ENCODE results near the gene QSOX2.

Gene QSOX2

DNA sequence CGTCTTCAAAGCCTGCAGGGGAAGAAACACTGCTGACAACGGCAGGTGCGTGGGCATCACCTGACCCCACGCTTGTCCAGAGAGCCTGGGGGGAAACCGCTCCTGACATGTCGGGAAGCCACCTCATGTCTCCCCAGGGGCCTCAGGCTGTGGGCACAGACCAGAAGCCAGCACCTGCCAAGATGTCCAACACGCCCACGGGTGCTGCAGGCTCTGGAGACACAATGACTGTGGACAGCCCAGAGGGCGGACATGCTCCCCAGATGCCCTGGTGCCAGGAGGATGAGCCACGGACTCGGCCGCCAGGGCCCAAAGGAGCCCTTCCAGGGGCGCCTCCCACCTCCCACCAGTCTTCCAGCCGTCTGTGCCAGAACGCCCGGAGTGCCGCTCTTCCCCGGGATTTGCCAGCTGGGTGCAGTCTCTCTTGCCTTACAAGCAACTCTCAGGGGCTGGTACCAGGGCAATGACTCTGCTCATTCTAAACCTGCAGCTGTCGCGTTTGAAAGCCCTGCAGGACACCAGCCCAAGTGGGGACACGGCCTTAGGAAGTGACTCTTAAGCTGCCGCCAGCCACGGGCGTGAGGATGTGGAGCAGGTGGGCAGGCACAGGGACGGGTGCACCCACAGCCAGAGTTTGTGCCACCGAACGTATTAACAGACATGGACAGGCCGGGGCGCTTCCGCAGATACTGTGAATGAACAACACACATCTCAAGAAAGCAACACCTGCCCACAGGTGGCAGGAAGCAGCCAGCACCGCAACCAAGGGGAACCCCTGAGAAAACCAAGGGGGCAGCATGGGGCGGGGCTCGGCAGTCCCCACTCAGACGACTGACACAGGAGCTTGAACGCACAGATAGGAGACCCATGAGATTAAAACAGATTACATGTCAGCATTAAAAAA is 33.9 kb downstream of the QSOX2 start:
- H3K4me3 ChIP-seq (IDR thresholded peaks at IDR 0.05; ENCODE audit: insufficient read depth, low read depth, low read length) = no peak overlapping the region
- no peaks in the 10 kb centered on the region for H3K27me3 ChIP-seq (ENCODE audit: insufficient read depth, low read depth)
- no peaks in the 10 kb centered on the region for H3K36me3 ChIP-seq (ENCODE audit: insufficient read depth)
- peaks cover 34% of the 10 kb centered on the region for H3K4me1 ChIP-seq (ENCODE audit: low read depth, poor library complexity, severe bottlenecking)
- no peaks in the 10 kb centered on the region for H3K79me2 ChIP-seq (ENCODE audit: insufficient read depth, low read depth)
- no peak for TF ChIP-seq CTCF (conservative IDR thresholded peaks at IDR 0.05; ENCODE audit: low read depth, low read length)
- no peak overlapping the region for H3K9ac ChIP-seq
- no peak overlapping the region for H3K4me2 ChIP-seq
- H4K20me1 ChIP-seq (ENCODE audit: insufficient read depth) = no peaks in the 10 kb centered on the region
- H3K27ac ChIP-seq = no peak overlapping the region
- H2AFZ ChIP-seq (ENCODE audit: low read depth) = no peak overlapping the region

GRCh38 chr9:136211006-136211405 is 34.6 kb downstream of the QSOX2 start:
- H3K36me3 ChIP-seq (ENCODE audit: insufficient read depth) = no peaks in the 10 kb centered on the region

DNA sequence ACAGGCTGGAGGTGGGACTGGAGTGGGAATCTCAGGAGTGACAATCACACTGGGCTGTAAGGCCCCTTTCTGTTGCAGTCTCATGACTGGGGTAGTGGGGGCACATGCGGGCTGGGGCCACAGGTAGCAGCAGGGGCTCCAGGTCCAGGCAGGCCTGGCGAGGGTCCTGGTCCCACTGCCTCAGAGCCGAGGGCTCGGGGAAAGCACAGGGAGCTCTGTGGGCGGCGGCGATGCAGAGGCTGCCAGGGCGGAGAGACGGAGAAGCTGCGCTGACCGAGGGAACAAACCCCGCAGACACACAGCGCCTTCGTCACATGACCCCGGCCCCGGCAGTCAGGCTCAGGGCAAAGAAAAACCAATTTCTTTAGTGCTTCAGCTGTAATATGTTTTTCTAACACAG is 35.3 kb downstream of the QSOX2 start:
- Histone ChIP-seq H4K20me1 (ENCODE audit: insufficient read depth) (no peaks in the 10 kb centered on the region), H2AFZ (ENCODE audit: low read depth) (no peak overlapping the region), H3K36me3 (ENCODE audit: insufficient read depth) (no peaks in the 10 kb centered on the region), H3K4me3 (IDR thresholded peaks at IDR 0.05; ENCODE audit: insufficient read depth, low read depth, low read length) (no peak overlapping the region), H3K4me2 (no peak overlapping the region), H3K79me2 (ENCODE audit: insufficient read depth, low read depth) (no peaks in the 10 kb centered on the region), H3K27me3 (ENCODE audit: insufficient read depth, low read depth) (no peaks in the 10 kb centered on the region), H3K27ac (no peak overlapping the region), H3K4me1 (ENCODE audit: low read depth, poor library complexity, severe bottlenecking) (peaks cover 48% of the 10 kb centered on the region), H3K9ac (no peak overlapping the region)
- no peak for TF ChIP-seq CTCF (conservative IDR thresholded peaks at IDR 0.05; ENCODE audit: low read depth, low read length)

More at GRCh38 chr9:136211006-136211405, 34.6 kb downstream of the QSOX2 start:
- Histone ChIP-seq H3K27ac (no peak overlapping the region), H3K9ac (no peak overlapping the region), H3K27me3 (ENCODE audit: insufficient read depth, low read depth) (no peaks in the 10 kb centered on the region), H3K79me2 (ENCODE audit: insufficient read depth, low read depth) (no peaks in the 10 kb centered on the region), H3K4me3 (IDR thresholded peaks at IDR 0.05; ENCODE audit: insufficient read depth, low read depth, low read length) (no peak overlapping the region), H2AFZ (ENCODE audit: low read depth) (no peak overlapping the region), H3K4me2 (no peak overlapping the region), H4K20me1 (ENCODE audit: insufficient read depth) (no peaks in the 10 kb centered on the region), H3K4me1 (ENCODE audit: low read depth, poor library complexity, severe bottlenecking) (peaks cover 41% of the 10 kb centered on the region)
- TF ChIP-seq CTCF (conservative IDR thresholded peaks at IDR 0.05; ENCODE audit: low read depth, low read length) = no peak

DNA sequence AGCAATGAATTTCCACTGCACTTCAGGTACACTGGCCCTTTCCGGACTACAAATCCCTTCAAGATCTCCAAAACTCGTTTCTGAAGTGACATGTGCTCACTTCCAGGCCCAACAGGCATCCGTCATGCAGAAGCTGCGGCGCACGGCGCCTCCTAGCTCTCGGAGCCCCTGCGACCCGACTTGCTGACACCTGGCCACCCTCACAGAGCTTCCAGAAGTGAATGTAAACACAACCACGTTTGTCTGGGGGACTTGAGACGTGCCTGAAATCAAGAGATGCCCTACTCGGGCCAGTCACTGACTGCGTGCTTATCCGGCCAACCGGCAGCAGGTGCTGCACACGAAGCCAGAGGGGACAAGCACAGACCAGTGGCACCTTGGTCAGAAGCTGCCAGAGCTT is 35.8 kb downstream of the QSOX2 start:
- Histone ChIP-seq H3K36me3 (ENCODE audit: insufficient read depth) (no peaks in the 10 kb centered on the region), H3K27me3 (ENCODE audit: insufficient read depth, low read depth) (no peaks in the 10 kb centered on the region), H3K4me2 (no peak overlapping the region), H3K79me2 (ENCODE audit: insufficient read depth, low read depth) (no peaks in the 10 kb centered on the region), H3K27ac (no peak overlapping the region), H3K4me3 (IDR thresholded peaks at IDR 0.05; ENCODE audit: insufficient read depth, low read depth, low read length) (no peak overlapping the region), H4K20me1 (ENCODE audit: insufficient read depth) (no peaks in the 10 kb centered on the region), H3K9ac (no peak overlapping the region), H3K4me1 (ENCODE audit: low read depth, poor library complexity, severe bottlenecking) (peaks cover 50% of the 10 kb centered on the region), H2AFZ (ENCODE audit: low read depth) (no peak overlapping the region)
- TF ChIP-seq CTCF (conservative IDR thresholded peaks at IDR 0.05; ENCODE audit: low read depth, low read length) = no peak
